GM12878 (cell line): ENCODE data around the gene SMCO4. TPM values are rescaled to one million over a fixed set of nuclear protein-coding genes. Genes with fewer than 3 reads are reported as not detected.

Experiments
- ATF2 ChIP-seq: IDR thresholded peaks from 2 replicates; pipeline ENCODE4 v1.6.1; 2012; ENCODE audit warnings: low read length, inconsistent platforms
- BCL11A ChIP-seq: IDR thresholded peaks from 2 replicates; pipeline ENCODE4 v1.6.1; 2011; ENCODE audit warnings: low read depth, low read length
- CBFB ChIP-seq: IDR thresholded peaks from 2 replicates; pipeline ENCODE4 v1.6.1; 2016; ENCODE audit warnings: antibody characterized with exemption, low read depth
- CEBPZ ChIP-seq: fragments of 150-350 bp; IDR thresholded peaks from 2 replicates; pipeline ENCODE4 v1.6.1; 2016; ENCODE audit warnings: low read depth, low read length
- CREB1 ChIP-seq: IDR thresholded peaks from 2 replicates; pipeline ENCODE4 v1.6.1; 2012; ENCODE audit warnings: low read depth, mild to moderate bottlenecking, inconsistent platforms
- EED ChIP-seq: sonication (generic); IDR thresholded peaks from 2 replicates; pipeline ENCODE4 v1.6.1; 2016; ENCODE audit warnings: antibody characterized with exemption, low read depth
- ESRRA ChIP-seq: IDR thresholded peaks from 2 replicates; pipeline ENCODE4 v1.6.1; 2012; ENCODE audit warnings: mild to moderate bottlenecking, low read length, improper control_type of control experiment
- HCFC1 ChIP-seq: fragments of 150-350 bp; IDR thresholded peaks from 2 replicates; pipeline ENCODE4 v1.6.1; 2014; ENCODE audit warnings: low read length
- JUNB ChIP-seq: IDR thresholded peaks from 2 replicates; pipeline ENCODE4 v1.6.1; 2016; ENCODE audit warnings: antibody characterized with exemption, mild to moderate bottlenecking
- JUND ChIP-seq: IDR thresholded peaks from 2 replicates; pipeline ENCODE4 v1.6.1; 2012; ENCODE audit warnings: low read depth, mild to moderate bottlenecking, low read length, improper control_type of control experiment, moderate library complexity
- LARP7 ChIP-seq: fragments of 450-650 bp; IDR thresholded peaks from 2 replicates; pipeline ENCODE4 v1.6.1; 2017; ENCODE audit warnings: mild to moderate bottlenecking
- MLLT1 ChIP-seq: fragments of 450-650 bp; IDR thresholded peaks from 2 replicates; pipeline ENCODE4 v1.6.1; 2016; ENCODE audit warnings: mild to moderate bottlenecking
- PAX5 ChIP-seq: IDR thresholded peaks from 2 replicates; pipeline ENCODE4 v1.6.1; 2011; ENCODE audit warnings: low read depth, low read length, borderline replicate concordance
- POLR2AphosphoS5 ChIP-seq: IDR thresholded peaks from 2 replicates; pipeline ENCODE4 v1.6.1; 2011; ENCODE audit warnings: mild to moderate bottlenecking, low read length, inconsistent platforms
- RAD21 ChIP-seq: IDR thresholded peaks from 2 replicates; pipeline ENCODE4 v1.6.1; 2011; ENCODE audit warnings: mild to moderate bottlenecking, low read depth, low read length, moderate library complexity; ENCODE audit not compliant: insufficient read depth
- SIN3A ChIP-seq: IDR thresholded peaks from 2 replicates; pipeline ENCODE4 v1.6.1; 2012; ENCODE audit warnings: low read depth, low read length, improper control_type of control experiment
- SREBF2 ChIP-seq: IDR thresholded peaks from 2 replicates; pipeline ENCODE4 v1.6.1; 2012; ENCODE audit warnings: mild to moderate bottlenecking, low read length
- SUPT20H ChIP-seq: IDR thresholded peaks from 2 replicates; pipeline ENCODE4 v1.6.1; 2011; ENCODE audit warnings: low read depth, mild to moderate bottlenecking, low read length, moderate library complexity, borderline replicate concordance; ENCODE audit not compliant: control insufficient read depth
- TCF12 ChIP-seq: IDR thresholded peaks from 2 replicates; pipeline ENCODE4 v1.6.1; 2011; ENCODE audit warnings: low read depth, mild to moderate bottlenecking, low read length
- ZNF622 ChIP-seq: fragments of 450-650 bp; IDR thresholded peaks from 2 replicates; pipeline ENCODE4 v1.6.1; 2017; ENCODE audit warnings: mild to moderate bottlenecking, inconsistent platforms
- ZSCAN29 ChIP-seq: fragments of 450-650 bp; IDR thresholded peaks from 2 replicates; pipeline ENCODE4 v1.6.1; 2017; ENCODE audit warnings: mild to moderate bottlenecking, moderate library complexity
- polyA plus RNA-seq, 11 experiments: library from polyadenylated mRNA; depleted of rRNA in 4 of 11; unstranded in 6 of 11; stranded (reverse) in 5 of 11; fragments of >200 nt; fragmentation: Nextera tagmentation in 4 of 11; fragmentation: Illumina TruSeq in 1 of 11; extraction: Ambion mirVana in 4 of 11; extraction: Trizol in 1 of 11; gene quantifications; 1 replicate in 1 of 11; 2 replicates in 10 of 11; pipeline versions ENCODE4 v1.2.1 to v1.2.3, GENCODE V29; 2011 to 2016; ENCODE audit warnings: inconsistent platforms in 2 of 11, missing spikeins in 2 of 11, low read depth in 1 of 11
- total RNA-seq, 4 experiments: library from RNA; depleted of rRNA in 3 of 4; stranded (reverse); fragments of >200 nt in 3 of 4; fragmentation: Illumina TruSeq in 1 of 4; extraction: Trizol in 1 of 4; gene quantifications; 2 replicates each; pipeline versions ENCODE4 v1.2.1 to v1.2.3, GENCODE V29; 2013 to 2021
- TF ChIP-seq, protein P1 (sequence below): IDR thresholded peaks from 2 replicates; pipeline ENCODE4 v1.6.1; 2012; ENCODE audit warnings: mild to moderate bottlenecking, low read depth, low read length

The SMCO4 gene
- total and polyA plus RNA-seq, 10 of the 15 experiments (the other 5 are each of a cell fraction or from before 2014, with no cell fraction given) = 3.6 to 59.9 (median 27.9) TPM

- TF ChIP-seq JUNB (peak; percentile 46; the same call in 1 of the 2 replicates), LARP7 (no peak), ATF2 (peak; percentile 17; the same call in 1 of the 2 replicates), MLLT1 (no peak), TCF12 (no peak), SIN3A (no peak), SUPT20H (no peak), SREBF2 (no peak), BCL11A (no peak), ESRRA (no peak), CBFB (no peak), CREB1 (peak; percentile 44; the same call in 1 of the 2 replicates), EED (peak; percentile 78), ZSCAN29 (no peak), HCFC1 (no peak), JUND (no peak), POLR2AphosphoS5 (no peak; the same call in 1 of the 2 replicates), ZNF622 (no peak), RAD21 (no peak), PAX5 (no peak), CEBPZ (no peak)
- TF ChIP-seq, protein P1, sequence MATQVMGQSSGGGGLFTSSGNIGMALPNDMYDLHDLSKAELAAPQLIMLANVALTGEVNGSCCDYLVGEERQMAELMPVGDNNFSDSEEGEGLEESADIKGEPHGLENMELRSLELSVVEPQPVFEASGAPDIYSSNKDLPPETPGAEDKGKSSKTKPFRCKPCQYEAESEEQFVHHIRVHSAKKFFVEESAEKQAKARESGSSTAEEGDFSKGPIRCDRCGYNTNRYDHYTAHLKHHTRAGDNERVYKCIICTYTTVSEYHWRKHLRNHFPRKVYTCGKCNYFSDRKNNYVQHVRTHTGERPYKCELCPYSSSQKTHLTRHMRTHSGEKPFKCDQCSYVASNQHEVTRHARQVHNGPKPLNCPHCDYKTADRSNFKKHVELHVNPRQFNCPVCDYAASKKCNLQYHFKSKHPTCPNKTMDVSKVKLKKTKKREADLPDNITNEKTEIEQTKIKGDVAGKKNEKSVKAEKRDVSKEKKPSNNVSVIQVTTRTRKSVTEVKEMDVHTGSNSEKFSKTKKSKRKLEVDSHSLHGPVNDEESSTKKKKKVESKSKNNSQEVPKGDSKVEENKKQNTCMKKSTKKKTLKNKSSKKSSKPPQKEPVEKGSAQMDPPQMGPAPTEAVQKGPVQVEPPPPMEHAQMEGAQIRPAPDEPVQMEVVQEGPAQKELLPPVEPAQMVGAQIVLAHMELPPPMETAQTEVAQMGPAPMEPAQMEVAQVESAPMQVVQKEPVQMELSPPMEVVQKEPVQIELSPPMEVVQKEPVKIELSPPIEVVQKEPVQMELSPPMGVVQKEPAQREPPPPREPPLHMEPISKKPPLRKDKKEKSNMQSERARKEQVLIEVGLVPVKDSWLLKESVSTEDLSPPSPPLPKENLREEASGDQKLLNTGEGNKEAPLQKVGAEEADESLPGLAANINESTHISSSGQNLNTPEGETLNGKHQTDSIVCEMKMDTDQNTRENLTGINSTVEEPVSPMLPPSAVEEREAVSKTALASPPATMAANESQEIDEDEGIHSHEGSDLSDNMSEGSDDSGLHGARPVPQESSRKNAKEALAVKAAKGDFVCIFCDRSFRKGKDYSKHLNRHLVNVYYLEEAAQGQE = no peak
These were observed 17.4 kb downstream of the SMCO4 start (continued) for GRCh38 chr11:93525601-93526345.
